H9 (cell line): ENCODE results near the gene DDT. TPM values are rescaled to one million over a fixed set of nuclear protein-coding genes. Genes with fewer than 3 reads are reported as not detected.
"Not testable (repeated sequence)": the region's sequence is repeated elsewhere in the genome, so short reads cannot be mapped to it uniquely, and the experiment has no call there.

Experiments used
- DNase-seq: peaks from one replicate; pipeline ENCODE4 v3.0.0-alpha.2; 2017
- H2AFZ ChIP-seq: one replicate; pipeline ENCODE4 v1.6.1; 2013; ENCODE audit warnings: mild to moderate bottlenecking, low read length, control low read depth, moderate library complexity
- H2AK5ac ChIP-seq: 2 replicates; pipeline ENCODE4 v1.6.1; 2013; ENCODE audit warnings: low read length, control low read depth, mixed read lengths; ENCODE audit not compliant: insufficient read length
- H2BK120ac ChIP-seq: one replicate; pipeline ENCODE4 v1.6.1; 2013; ENCODE audit warnings: low read depth, mild to moderate bottlenecking, low read length, control low read depth, inconsistent platforms; ENCODE audit not compliant: poor library complexity, severe bottlenecking
- H2BK12ac ChIP-seq: 2 replicates; pipeline ENCODE4 v1.6.1; 2013; ENCODE audit warnings: low read length, control low read depth, mixed read lengths, low read depth; ENCODE audit not compliant: insufficient read length
- H2BK15ac ChIP-seq: 2 replicates; pipeline ENCODE4 v1.6.1; 2013; ENCODE audit warnings: low read depth, low read length, control low read depth
- H2BK20ac ChIP-seq: one replicate; pipeline ENCODE4 v1.6.1; 2013; ENCODE audit warnings: low read depth, mild to moderate bottlenecking, low read length, control low read depth, inconsistent platforms; ENCODE audit not compliant: poor library complexity, severe bottlenecking
- H2BK5ac ChIP-seq: 2 replicates; pipeline ENCODE4 v1.6.1; 2013; ENCODE audit warnings: low read length, control low read depth, mixed read lengths; ENCODE audit not compliant: insufficient read length
- H3K14ac ChIP-seq: 2 replicates; pipeline ENCODE4 v1.6.1; 2013; ENCODE audit warnings: low read length, control low read depth; ENCODE audit not compliant: insufficient read depth
- H3K18ac ChIP-seq: 2 replicates; pipeline ENCODE4 v1.6.1; 2013; ENCODE audit warnings: low read depth, mild to moderate bottlenecking, mixed read lengths, low read length, control low read depth; ENCODE audit not compliant: insufficient read length
- H3K23ac ChIP-seq: 2 replicates; pipeline ENCODE4 v1.6.1; 2013; ENCODE audit warnings: low read length, control low read depth, mixed read lengths, low read depth; ENCODE audit not compliant: insufficient read length
- H3K23me2 ChIP-seq: 2 replicates; pipeline ENCODE4 v1.6.1; 2013; ENCODE audit warnings: low read depth, mild to moderate bottlenecking, mixed read lengths, low read length, control low read depth; ENCODE audit not compliant: insufficient read length, poor library complexity, severe bottlenecking
- H3K27ac ChIP-seq: 2 replicates; pipeline ENCODE4 v1.5.1; 2013; ENCODE audit warnings: low read length, control low read depth, mixed read lengths, low read depth; ENCODE audit not compliant: insufficient read length
- H3K27me3 ChIP-seq: 2 replicates; pipeline ENCODE4 v1.6.1; 2013; ENCODE audit warnings: low read length, control low read depth, inconsistent platforms; ENCODE audit not compliant: insufficient read depth
- H3K4ac ChIP-seq: 2 replicates; pipeline ENCODE4 v1.6.1; 2013; ENCODE audit warnings: low read depth, mild to moderate bottlenecking, control low read depth, inconsistent platforms, low read length, moderate library complexity
- H3K4me1 ChIP-seq: 2 replicates; pipeline ENCODE4 v1.6.1; 2013; ENCODE audit warnings: low read length, control low read depth, inconsistent platforms; ENCODE audit not compliant: insufficient read depth
- H3K4me2 ChIP-seq: 2 replicates; pipeline ENCODE4 v1.6.1; 2013; ENCODE audit warnings: low read length, control low read depth, mixed read lengths; ENCODE audit not compliant: insufficient read length, insufficient read depth
- H3K56ac ChIP-seq: 2 replicates; pipeline ENCODE4 v1.6.1; 2013; ENCODE audit warnings: low read depth, mild to moderate bottlenecking, mixed read lengths, low read length, control low read depth; ENCODE audit not compliant: insufficient read length
- H3K79me1 ChIP-seq: 2 replicates; pipeline ENCODE4 v1.6.1; 2013; ENCODE audit warnings: low read depth, mild to moderate bottlenecking, moderate library complexity, low read length, control low read depth, inconsistent platforms; ENCODE audit not compliant: insufficient read depth, poor library complexity, severe bottlenecking
- H3K79me2 ChIP-seq: 2 replicates; pipeline ENCODE4 v1.6.1; 2013; ENCODE audit warnings: low read length, control low read depth, inconsistent platforms; ENCODE audit not compliant: insufficient read depth
- H3K9ac ChIP-seq: 2 replicates; pipeline ENCODE4 v1.6.1; 2013; ENCODE audit warnings: low read length, control low read depth, mixed read lengths; ENCODE audit not compliant: insufficient read length; ENCODE audit errors: extremely low read depth
- H3K9me3 ChIP-seq: one replicate; pipeline ENCODE4 v1.6.1; 2013; ENCODE audit warnings: low read depth, low read length, inconsistent platforms; ENCODE audit not compliant: control insufficient read depth
- H3T11ph ChIP-seq: one replicate; pipeline ENCODE4 v1.6.1; 2013; ENCODE audit warnings: mild to moderate bottlenecking, low read length, control low read depth, inconsistent platforms
- H4K20me1 ChIP-seq: one replicate; pipeline ENCODE4 v1.6.1; 2013; ENCODE audit not compliant: control insufficient read depth, insufficient read length, insufficient read depth
- H4K5ac ChIP-seq: 2 replicates; pipeline ENCODE4 v1.6.1; 2013; ENCODE audit warnings: low read depth, mild to moderate bottlenecking, mixed read lengths, low read length, control low read depth; ENCODE audit not compliant: insufficient read length
- H4K8ac ChIP-seq: replicated peaks from 2 replicates; pipeline ENCODE4 v1.6.1; 2013; ENCODE audit warnings: low read length, control low read depth, mixed read lengths, low read depth; ENCODE audit not compliant: insufficient read length
- H4K91ac ChIP-seq: 2 replicates; pipeline ENCODE4 v1.6.1; 2013; ENCODE audit warnings: low read depth, mild to moderate bottlenecking, moderate library complexity, mixed read lengths, low read length, control low read depth; ENCODE audit not compliant: insufficient read length
- H3K27ac Mint-ChIP-seq, 3 experiments: 2 replicates in 2 of 3; 3 replicates in 1 of 3; pipeline ENCODE4 v1.8.0; 2020 to 2021; ENCODE audit warnings: mixed read lengths in 3 of 3, mild to moderate bottlenecking in 1 of 3, moderate library complexity in 1 of 3
- H3K27me3 Mint-ChIP-seq: 2 replicates; pipeline ENCODE4 v1.8.0; 2021; ENCODE audit warnings: low read depth, mild to moderate bottlenecking, moderate library complexity, mixed read lengths
- H3K36me3 Mint-ChIP-seq, 3 experiments: 2 replicates in 2 of 3; 3 replicates in 1 of 3; pipeline ENCODE4 v1.8.0; 2020 to 2021; ENCODE audit warnings: low read depth in 3 of 3, mixed read lengths in 3 of 3; ENCODE audit not compliant: insufficient read depth in 1 of 3
- H3K4me1 Mint-ChIP-seq, 2 experiments: 2 replicates each; pipeline ENCODE4 v1.8.0; 2020; ENCODE audit warnings: mixed read lengths in 2 of 2
- H3K4me3 Mint-ChIP-seq, 2 experiments: 2 replicates in 1 of 2; 3 replicates in 1 of 2; pipeline ENCODE4 v1.8.0; 2020 to 2021; ENCODE audit warnings: mild to moderate bottlenecking in 2 of 2, mixed read lengths in 2 of 2, moderate library complexity in 1 of 2
- H3K9me3 Mint-ChIP-seq, 2 experiments: 2 replicates in 1 of 2; 3 replicates in 1 of 2; pipeline ENCODE4 v1.8.0; 2020; ENCODE audit warnings: mild to moderate bottlenecking in 2 of 2, mixed read lengths in 2 of 2, moderate library complexity in 1 of 2
- WGBS: extraction: QIAGEN DNeasy Blood & Tissue Kit; methylation state at CpG from one replicate; pipeline ENCODE4 v1.1.7; 2013; ENCODE audit warnings: missing lambda C conversion rate, low lambda C conversion rate, mixed read lengths; ENCODE audit not compliant: insufficient read length; ENCODE audit errors: extremely low coverage; 5-methylcytosine and 5-hydroxymethylcytosine counted together
- long read RNA-seq: library from polyadenylated mRNA; unstranded; transcript quantifications from one replicate; pipeline ENCODE4 v2.0.0, GENCODE V29; 2020
- total RNA-seq: library from RNA; stranded (reverse); gene quantifications from 2 replicates; pipeline ENCODE4 v1.2.1, GENCODE V29; 2021

DDT gene
- 177 and 185 TPM in 2 replicates for total RNA-seq
- long read RNA-seq, transcript DDT-206 (2 exons, 1,048 nt) = minor isoform, 5 of 40 reads
- long read RNA-seq, transcript DDT-202 (3 exons, 713 nt) = major isoform, 25 of 40 reads
- long read RNA-seq, partial matches to known transcripts = 2 of 40 reads
- long read RNA-seq, other reads (novel, unspliced or antisense) = 8 of 40 reads

- H3K36me3 Mint-ChIP-seq = peaks cover 26 to 28% (median 26%) of the 10 kb centered on the region in 3 experiments
- H3K4me1 ChIP-seq, H3K4ac ChIP-seq, H4K20me1 ChIP-seq, H3K27me3 ChIP-seq, H3T11ph ChIP-seq, H3K27ac ChIP-seq, H3K27me3 Mint-ChIP-seq, H3K4me3 Mint-ChIP-seq, H3K56ac ChIP-seq, H3K4me1 Mint-ChIP-seq, H2BK5ac ChIP-seq, H3K79me1 ChIP-seq, H3K23ac ChIP-seq, DNase-seq, H3K79me2 ChIP-seq, H3K9me3 ChIP-seq, H2BK120ac ChIP-seq, H3K18ac ChIP-seq, H2BK20ac ChIP-seq, H3K9me3 Mint-ChIP-seq, H4K8ac ChIP-seq, H2BK15ac ChIP-seq, H3K27ac Mint-ChIP-seq, H2AK5ac ChIP-seq, H2BK12ac ChIP-seq, H3K4me2 ChIP-seq, H3K23me2 ChIP-seq, H4K5ac ChIP-seq, H4K91ac ChIP-seq, H3K9ac ChIP-seq, H2AFZ ChIP-seq, H3K14ac ChIP-seq: not testable (repeated sequence)
- no CpG with 5 or more reads among the region's 29 CpGs for WGBS
Observed at GRCh38 chr22:23974345-23974744, at the start of gene DDT. Gene DDT, minus strand, starts transcription at chr22:23974441. Its CDS starts 27 bp downstream, at chr22:23974414.
